ENCODE results near the gene PPP1R3G.
A peak's percentile ranks its signal among the peaks of the same experiment; 100 is the strongest.

The PPP1R3G gene

DNA sequence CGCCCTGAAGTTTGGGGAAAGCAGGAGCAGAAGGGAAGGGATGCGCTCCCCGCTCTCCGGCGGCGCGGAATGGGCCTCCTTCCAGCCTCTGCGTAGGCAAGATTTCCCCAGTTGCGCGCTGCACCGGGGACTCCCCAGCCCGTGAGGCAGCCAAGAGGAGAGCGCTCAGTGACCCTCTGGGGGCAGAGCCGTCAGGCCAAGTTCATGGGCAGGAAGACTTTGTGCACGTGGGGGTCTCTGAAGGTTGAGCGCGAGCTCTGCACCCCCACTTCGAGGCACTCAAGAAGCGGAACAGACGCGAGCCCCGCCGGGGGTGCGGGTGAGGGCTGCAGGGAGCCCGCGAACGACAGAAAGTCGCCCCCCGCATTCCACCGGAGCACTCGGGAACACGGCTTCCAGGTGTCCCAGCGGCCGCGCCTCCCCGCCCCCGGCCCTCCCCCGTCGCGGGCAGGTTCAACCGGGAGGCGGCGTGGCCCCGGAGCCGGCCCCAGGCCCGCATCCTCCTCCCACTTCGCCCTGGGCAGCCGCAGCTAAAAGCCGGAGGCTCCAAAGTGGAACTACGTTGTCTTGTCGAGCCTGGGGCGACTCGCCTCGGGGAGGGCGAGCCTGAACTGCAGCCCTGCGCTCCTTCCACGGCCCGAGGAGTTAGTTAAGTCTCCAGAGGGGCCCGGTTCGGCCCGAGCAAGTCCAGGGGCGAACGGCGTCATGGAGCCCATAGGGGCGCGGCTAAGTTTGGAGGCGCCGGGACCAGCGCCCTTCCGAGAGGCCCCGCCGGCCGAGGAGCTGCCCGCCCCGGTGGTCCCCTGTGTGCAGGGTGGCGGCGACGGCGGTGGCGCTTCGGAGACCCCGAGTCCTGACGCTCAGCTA lies at the start of gene PPP1R3G:
TSS of gene PPP1R3G (plus strand) at position 561 of the 867 bp plus-strand sequence. CDS start at position 706, 145 bp downstream.
- H3K36me3 Mint-ChIP-seq (ENCODE audit: low read depth), result no peaks in the 10 kb centered on the region
- H3K4me1 Mint-ChIP-seq, result peaks cover 10% of the 10 kb centered on the region
- H3K27me3 Mint-ChIP-seq (ENCODE audit: low read depth, poor library complexity), result peaks cover 76% of the 10 kb centered on the region
- TF ChIP-seq, protein P1, sequence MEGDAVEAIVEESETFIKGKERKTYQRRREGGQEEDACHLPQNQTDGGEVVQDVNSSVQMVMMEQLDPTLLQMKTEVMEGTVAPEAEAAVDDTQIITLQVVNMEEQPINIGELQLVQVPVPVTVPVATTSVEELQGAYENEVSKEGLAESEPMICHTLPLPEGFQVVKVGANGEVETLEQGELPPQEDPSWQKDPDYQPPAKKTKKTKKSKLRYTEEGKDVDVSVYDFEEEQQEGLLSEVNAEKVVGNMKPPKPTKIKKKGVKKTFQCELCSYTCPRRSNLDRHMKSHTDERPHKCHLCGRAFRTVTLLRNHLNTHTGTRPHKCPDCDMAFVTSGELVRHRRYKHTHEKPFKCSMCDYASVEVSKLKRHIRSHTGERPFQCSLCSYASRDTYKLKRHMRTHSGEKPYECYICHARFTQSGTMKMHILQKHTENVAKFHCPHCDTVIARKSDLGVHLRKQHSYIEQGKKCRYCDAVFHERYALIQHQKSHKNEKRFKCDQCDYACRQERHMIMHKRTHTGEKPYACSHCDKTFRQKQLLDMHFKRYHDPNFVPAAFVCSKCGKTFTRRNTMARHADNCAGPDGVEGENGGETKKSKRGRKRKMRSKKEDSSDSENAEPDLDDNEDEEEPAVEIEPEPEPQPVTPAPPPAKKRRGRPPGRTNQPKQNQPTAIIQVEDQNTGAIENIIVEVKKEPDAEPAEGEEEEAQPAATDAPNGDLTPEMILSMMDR (IDR thresholded peaks at IDR 0.05), result no peak
- peak; percentile 54 for DNase-seq
- H3K9me3 Mint-ChIP-seq, result peaks cover 1% of the 10 kb centered on the region
- H3K4me3 Mint-ChIP-seq, result peak within 1 kb of the TSS; percentile 85
- no peak within 1 kb of the TSS for H3K27ac Mint-ChIP-seq

DNA sequence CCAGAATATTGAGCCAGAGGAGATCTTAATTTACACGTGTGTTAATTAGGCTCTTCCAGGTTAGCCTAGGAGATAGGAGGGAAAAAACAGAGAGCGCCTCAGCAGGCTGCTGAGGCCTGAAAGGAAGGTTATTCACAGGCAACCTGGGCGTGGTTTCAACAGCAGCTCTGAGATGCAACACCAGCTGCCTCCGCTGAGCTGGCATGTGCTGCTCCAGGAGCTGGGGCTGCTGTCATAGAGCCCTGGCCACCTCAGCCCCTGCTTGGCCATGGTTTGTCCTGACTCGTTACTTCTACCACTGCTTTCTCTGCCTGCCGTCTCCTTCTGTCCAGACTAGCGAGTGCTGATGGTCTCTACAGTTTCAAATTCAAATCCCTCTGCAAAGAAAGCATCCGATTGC lies 48.9 kb upstream of the PPP1R3G start:
- TF ChIP-seq, protein P1 (IDR thresholded peaks at IDR 0.05), result peak; percentile 22
- H3K27ac Mint-ChIP-seq, result no peak overlapping the region
- peaks cover 44% of the 10 kb centered on the region for H3K4me1 Mint-ChIP-seq
- no peaks in the 10 kb centered on the region for H3K9me3 Mint-ChIP-seq
- H3K36me3 Mint-ChIP-seq (ENCODE audit: low read depth), result no peaks in the 10 kb centered on the region
- peak; percentile 57 for DNase-seq
- H3K4me3 Mint-ChIP-seq, result no peak overlapping the region
- H3K27me3 Mint-ChIP-seq (ENCODE audit: low read depth, poor library complexity), result peaks cover 3% of the 10 kb centered on the region

DNA sequence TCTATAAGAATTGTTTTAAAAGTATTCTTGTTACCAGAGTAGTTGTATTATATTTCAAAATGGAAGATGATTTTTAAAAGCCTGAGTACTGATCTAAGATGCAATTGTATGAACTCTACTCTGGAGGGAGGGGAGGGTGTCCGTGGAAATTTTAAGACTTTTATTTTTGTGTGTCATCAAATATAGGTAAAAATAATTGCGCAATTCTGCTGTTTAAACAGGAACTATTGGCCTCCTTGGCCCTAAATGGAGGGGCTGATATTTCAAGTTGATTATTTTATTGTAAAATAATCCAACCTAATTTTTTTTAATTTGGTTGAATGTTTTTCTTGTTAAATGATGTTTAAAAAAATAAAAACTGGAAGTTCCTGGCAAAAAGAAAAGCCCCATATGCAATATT lies 43.2 kb upstream of the PPP1R3G start:
- TF ChIP-seq, protein P1 (IDR thresholded peaks at IDR 0.05), result no peak
- H3K27ac Mint-ChIP-seq, result no peak overlapping the region
- no peak overlapping the region for H3K4me3 Mint-ChIP-seq
- peaks cover 4% of the 10 kb centered on the region for H3K36me3 Mint-ChIP-seq (ENCODE audit: low read depth)
- no peaks in the 10 kb centered on the region for H3K9me3 Mint-ChIP-seq
- no peak for DNase-seq
- peaks cover 5% of the 10 kb centered on the region for H3K27me3 Mint-ChIP-seq (ENCODE audit: low read depth, poor library complexity)
- H3K4me1 Mint-ChIP-seq, result no peaks in the 10 kb centered on the region

DNA sequence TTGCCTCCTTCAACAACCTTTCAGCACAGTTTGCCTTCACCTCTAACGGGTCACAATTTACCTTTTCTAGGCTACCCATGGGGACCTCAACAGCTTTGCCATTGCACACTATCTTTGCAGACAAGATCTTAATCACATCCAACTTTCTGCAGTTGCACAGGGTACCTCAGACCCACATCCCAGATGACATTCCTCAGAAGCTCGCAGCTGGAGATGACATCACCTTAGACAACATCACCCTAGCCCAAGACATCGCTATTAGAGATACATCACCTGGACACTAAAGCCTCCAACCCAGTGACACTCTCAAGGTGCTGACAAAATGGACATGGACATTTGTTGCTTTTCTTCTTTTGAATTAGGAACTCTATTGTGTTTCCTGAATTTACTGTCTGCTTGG lies 42.7 kb upstream of the PPP1R3G start:
- DNase-seq, result no peak
- H3K4me3 Mint-ChIP-seq, result no peak overlapping the region
- no peak overlapping the region for H3K27ac Mint-ChIP-seq
- peaks cover 4% of the 10 kb centered on the region for H3K36me3 Mint-ChIP-seq (ENCODE audit: low read depth)
- peaks cover 5% of the 10 kb centered on the region for H3K27me3 Mint-ChIP-seq (ENCODE audit: low read depth, poor library complexity)
- H3K4me1 Mint-ChIP-seq, result no peaks in the 10 kb centered on the region
- TF ChIP-seq, protein P1 (IDR thresholded peaks at IDR 0.05), result no peak
- peaks cover under 1% of the 10 kb centered on the region for H3K9me3 Mint-ChIP-seq

DNA sequence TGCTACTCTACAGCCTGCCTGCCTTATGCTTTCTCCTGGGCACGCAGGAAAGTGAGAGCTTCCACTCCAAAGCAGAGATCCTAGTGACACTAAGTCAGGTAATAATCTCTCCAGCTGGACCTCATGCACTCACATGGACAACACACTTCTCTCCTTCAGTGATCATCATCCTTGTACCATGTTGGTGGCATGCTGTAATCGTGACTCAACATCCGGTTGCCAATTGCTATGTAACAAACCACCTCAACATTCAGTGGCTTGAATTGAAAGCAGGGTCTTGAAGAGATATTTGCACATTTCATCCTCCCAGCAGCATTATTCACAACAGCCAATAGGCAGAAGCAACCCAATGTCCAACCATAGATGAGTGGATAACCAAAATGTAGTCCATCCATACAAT lies 40.3 kb upstream of the PPP1R3G start:
- no peak overlapping the region for H3K27ac Mint-ChIP-seq
- TF ChIP-seq, protein P1 (IDR thresholded peaks at IDR 0.05), result no peak
- peaks cover 10% of the 10 kb centered on the region for H3K36me3 Mint-ChIP-seq (ENCODE audit: low read depth)
- DNase-seq, result no peak
- H3K27me3 Mint-ChIP-seq (ENCODE audit: low read depth, poor library complexity), result peaks cover 9% of the 10 kb centered on the region
- H3K9me3 Mint-ChIP-seq, result peaks cover 20% of the 10 kb centered on the region
- H3K4me3 Mint-ChIP-seq, result no peak overlapping the region
- no peaks in the 10 kb centered on the region for H3K4me1 Mint-ChIP-seq

DNA sequence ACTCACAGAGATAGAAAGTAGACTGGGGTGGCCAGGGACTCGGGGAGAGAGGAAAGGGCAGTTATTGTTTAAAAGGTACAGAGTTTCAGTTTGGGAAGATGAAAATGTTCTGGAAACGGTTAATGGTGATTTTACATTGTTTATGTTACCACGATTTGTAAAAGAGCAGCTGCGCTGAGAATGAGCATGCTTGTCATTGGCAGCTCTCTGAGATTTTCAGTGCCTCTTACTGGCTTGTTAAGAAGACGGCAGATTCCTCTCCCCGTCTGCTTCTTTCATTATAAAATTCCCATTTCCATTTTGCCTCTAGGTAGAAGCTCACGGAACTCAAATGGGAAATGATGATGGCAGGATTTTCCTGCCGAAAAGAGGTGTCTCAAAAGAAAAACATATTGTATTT lies 39.7 kb upstream of the PPP1R3G start:
- no peak overlapping the region for H3K27ac Mint-ChIP-seq

More for the DNA sequence above, 39.7 kb upstream of the PPP1R3G start:
- H3K4me3 Mint-ChIP-seq, result no peak overlapping the region
- peaks cover 13% of the 10 kb centered on the region for H3K36me3 Mint-ChIP-seq (ENCODE audit: low read depth)
- H3K4me1 Mint-ChIP-seq, result no peaks in the 10 kb centered on the region
- H3K27me3 Mint-ChIP-seq (ENCODE audit: low read depth, poor library complexity), result peaks cover 9% of the 10 kb centered on the region
- TF ChIP-seq, protein P1 (IDR thresholded peaks at IDR 0.05), result no peak
- no peak for DNase-seq
- peaks cover 24% of the 10 kb centered on the region for H3K9me3 Mint-ChIP-seq

Data from nephron progenitor cell (in vitro differentiated cells).